T-cell (primary cell): Measurements from ENCODE around the gene DONSON. TPM values are rescaled to one million over a fixed set of nuclear protein-coding genes. Genes with fewer than 3 reads are reported as not detected.

Experiments used
- ATAC-seq, 4 experiments: fragments of 200-7000 bp in 3 of 4; fragments of 150-1000 bp in 1 of 4; cut with Tn5 transposase; replicated peaks in 1 of 4; 1 replicate in 3 of 4; 2 replicates in 1 of 4; pipeline ENCODE4 v1.10.0; 2021; ENCODE audit warnings: moderate library complexity in 3 of 4, mild to moderate bottlenecking in 2 of 4, moderate number of reproducible peaks in 1 of 4
- CTCF ChIA-PET, 2 donors: fragments of 300-600 bp; sonication (Branson Sonifier 250); formaldehyde crosslinking; loops; one replicate each; lab custom pipeline; 2022; ENCODE audit warnings: antibody characterized with exemption in 2 of 2; lab: Charles Lee
- POLR2A ChIA-PET, 2 donors: fragments of 300-600 bp; sonication (Branson Sonifier 250); formaldehyde crosslinking; loops; one replicate each; lab custom pipeline; 2022; ENCODE audit warnings: antibody characterized with exemption in 2 of 2; lab: Charles Lee
- DNase-seq, 35 experiments: peaks; one replicate each; pipeline versions ENCODE4 v3.0.0 to v3.0.0-alpha.2; 2013 to 2023
- H3K27ac ChIP-seq: one replicate; pipeline ENCODE4 v1.5.1; 2013; ENCODE audit warnings: low read length
- H3K27me3 ChIP-seq, 2 experiments: replicated peaks in 1 of 2; 1 replicate in 1 of 2; 2 replicates in 1 of 2; pipeline versions ENCODE4 v1.6.1 to v1.7.0; 2013; ENCODE audit warnings: low read length in 1 of 2, mixed read lengths in 1 of 2; ENCODE audit not compliant: control insufficient read depth in 2 of 2, insufficient read depth in 2 of 2; ENCODE audit errors: extremely low read depth in 1 of 2
- H3K36me3 ChIP-seq, 2 donors: 1 replicate in 1 of 2; 2 replicates in 1 of 2; pipeline versions ENCODE4 v1.6.1 to v1.7.0; 2013; ENCODE audit warnings: low read length in 1 of 2; ENCODE audit not compliant: control insufficient read depth in 2 of 2, insufficient read depth in 1 of 2; ENCODE audit errors: extremely low read depth in 1 of 2
- H3K4me1 ChIP-seq, 2 experiments: 1 replicate in 1 of 2; 2 replicates in 1 of 2; pipeline versions ENCODE4 v1.6.1 to v1.7.0; 2013; ENCODE audit warnings: low read length in 2 of 2, mixed read lengths in 1 of 2; ENCODE audit not compliant: insufficient read depth in 2 of 2, control insufficient read depth in 1 of 2; ENCODE audit errors: extremely low read depth in 1 of 2
- H3K4me3 ChIP-seq, 2 donors: 1 replicate in 1 of 2; 2 replicates in 1 of 2; pipeline versions ENCODE4 v1.5.1 to v1.7.0; 2013; ENCODE audit warnings: mild to moderate bottlenecking in 2 of 2, low read length in 1 of 2, moderate library complexity in 1 of 2; ENCODE audit not compliant: control insufficient read depth in 1 of 2; ENCODE audit errors: extremely low read depth in 1 of 2
- H3K9me3 ChIP-seq: 2 replicates; pipeline ENCODE4 v1.7.0; 2013
- H3K27ac Mint-ChIP-seq, 2 donors: one replicate each; pipeline ENCODE4 v1.8.0; 2020 to 2021; ENCODE audit warnings: mild to moderate bottlenecking in 2 of 2, mixed read lengths in 2 of 2
- H3K27me3 Mint-ChIP-seq, 2 donors: one replicate each; pipeline ENCODE4 v1.8.0; 2021 to 2022; ENCODE audit warnings: mixed read lengths in 2 of 2
- H3K36me3 Mint-ChIP-seq: one replicate; pipeline ENCODE4 v1.8.0; 2021; ENCODE audit warnings: mixed read lengths
- H3K4me1 Mint-ChIP-seq, 3 donors: one replicate each; pipeline ENCODE4 v1.8.0; 2020 to 2022; ENCODE audit warnings: mixed read lengths in 3 of 3, mild to moderate bottlenecking in 1 of 3
- H3K4me3 Mint-ChIP-seq, 3 donors: one replicate each; pipeline ENCODE4 v1.8.0; 2020 to 2022; ENCODE audit warnings: mild to moderate bottlenecking in 3 of 3, mixed read lengths in 3 of 3, moderate library complexity in 3 of 3
- H3K9me3 Mint-ChIP-seq, 3 donors: one replicate each; pipeline ENCODE4 v1.8.0; 2020 to 2022; ENCODE audit warnings: mixed read lengths in 3 of 3
- WGBS: methylation state at CpG from one replicate; pipeline ENCODE4 v1.1.5; 2013; ENCODE audit warnings: missing lambda C conversion rate; ENCODE audit not compliant: insufficient coverage; 5-methylcytosine and 5-hydroxymethylcytosine counted together
- total RNA-seq, 35 experiments: library from RNA in 6 of 35; stranded (reverse) in 6 of 35; fragments of 120-200 nt in 1 of 35; gene quantifications; one replicate each; pipeline versions ENCODE4 v1.2.1 to v1.2.4 and lab custom pipeline; 2013 to 2026

Gene DONSON
- total RNA-seq, 5 donors from 2014 or later (not counting 1 experiment from before 2014, with no cell fraction given), result 8.9 to 14.6 (median 11.0) TPM

GRCh38 chr21:33552999-33553598 is 35.4 kb downstream of the DONSON start:
- 97% methylated on average over 10 of the region's 12 CpGs for WGBS
- Mint-ChIP-seq H3K36me3 (peaks cover 70% of the 10 kb centered on the region), H3K27me3 (no peaks in the 10 kb centered on the region), H3K4me3 (no peak overlapping the region), H3K4me1 (peaks cover 58 to 69% (median 65%) of the 10 kb centered on the region in 3 donors), H3K9me3 (no peaks in the 10 kb centered on the region), H3K27ac (no peak overlapping the region)
- Histone ChIP-seq H3K9me3 (no peaks in the 10 kb centered on the region), H3K27me3 (no peaks in the 10 kb centered on the region), H3K36me3 (peaks cover 22 to 85% of the 10 kb centered on the region in 2 donors), H3K27ac (no peak overlapping the region), H3K4me1 (peaks cover 0 to 20% of the 10 kb centered on the region in 2 experiments), H3K4me3 (no peak overlapping the region)
- ATAC-seq (peak in 1 of 4 experiments; percentile 11), DNase-seq (no peak)
- CTCF ChIA-PET, result no interaction called here
- POLR2A ChIA-PET, result interaction anchor here in 1 of 2 donors (0.6 kb wide), 2 partner anchors 22 to 861 kb away, joined by 3 to 5 read pairs; no protein-coding TSS in a partner anchor

DNA sequence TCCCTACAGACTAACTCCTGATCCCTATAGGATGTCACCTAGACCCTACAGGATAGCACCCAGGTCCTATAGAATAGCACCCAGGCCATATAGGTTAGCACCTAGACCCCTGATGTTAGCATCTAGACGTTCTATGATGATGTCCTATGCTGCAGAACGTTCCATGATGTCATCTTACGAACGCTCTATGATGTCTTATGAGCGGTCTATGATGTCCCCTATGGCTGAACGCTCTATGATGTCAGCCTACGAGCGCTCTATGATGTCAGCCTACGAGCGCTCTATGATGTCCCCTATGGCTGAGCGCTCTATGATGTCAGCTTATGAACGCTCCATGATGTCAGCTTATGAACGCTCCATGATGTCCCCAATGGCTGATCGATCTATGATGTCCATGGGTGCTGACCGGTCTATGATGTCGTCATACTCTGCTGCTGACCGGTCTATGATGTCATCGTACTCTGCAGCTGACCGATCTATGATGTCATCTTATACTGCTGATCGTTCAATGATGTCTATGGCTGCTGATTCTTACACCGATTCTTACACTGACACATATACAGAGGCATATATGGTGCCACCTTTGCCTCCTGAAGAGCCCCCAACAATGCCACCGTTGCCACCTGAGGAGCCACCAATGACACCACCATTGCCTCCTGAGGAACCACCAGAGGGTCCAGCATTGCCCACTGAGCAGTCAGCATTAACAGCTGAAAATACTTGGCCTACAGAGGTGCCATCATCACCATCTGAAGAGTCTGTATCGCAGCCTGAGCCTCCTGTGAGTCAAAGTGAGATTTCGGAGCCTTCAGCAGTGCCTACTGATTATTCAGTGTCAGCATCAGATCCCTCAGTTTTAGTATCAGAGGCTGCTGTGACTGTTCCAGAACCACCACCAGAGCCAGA is 36.1 kb downstream of the DONSON start:
- Mint-ChIP-seq H3K4me1 (peaks cover 54 to 66% (median 64%) of the 10 kb centered on the region in 3 donors), H3K27ac (no peak overlapping the region), H3K36me3 (peaks cover 62% of the 10 kb centered on the region), H3K27me3 (no peaks in the 10 kb centered on the region), H3K9me3 (no peaks in the 10 kb centered on the region), H3K4me3 (no peak overlapping the region)
- Histone ChIP-seq H3K4me3 (no peak overlapping the region), H3K27me3 (no peaks in the 10 kb centered on the region), H3K4me1 (peaks cover 0 to 20% of the 10 kb centered on the region in 2 experiments), H3K36me3 (peaks cover 22 to 83% of the 10 kb centered on the region in 2 donors), H3K27ac (no peak overlapping the region), H3K9me3 (no peaks in the 10 kb centered on the region)
- ChIA-PET POLR2A (interaction anchor here (0.6 to 1.4 kb wide), 3 partner anchors 9 to 15 kb away, joined by 3 to 5 read pairs (median 5); no protein-coding TSS in a partner anchor), CTCF (interaction anchor here (0.7 to 0.9 kb wide), 2 partner anchors 30 to 53 kb away, joined by 3 read pairs; no protein-coding TSS in a partner anchor)
- 96% methylated on average over 24 of the region's 24 CpGs for WGBS
- ATAC-seq, result peak in 1 of 4 experiments; percentile 18
- DNase-seq, result no peak

DNA sequence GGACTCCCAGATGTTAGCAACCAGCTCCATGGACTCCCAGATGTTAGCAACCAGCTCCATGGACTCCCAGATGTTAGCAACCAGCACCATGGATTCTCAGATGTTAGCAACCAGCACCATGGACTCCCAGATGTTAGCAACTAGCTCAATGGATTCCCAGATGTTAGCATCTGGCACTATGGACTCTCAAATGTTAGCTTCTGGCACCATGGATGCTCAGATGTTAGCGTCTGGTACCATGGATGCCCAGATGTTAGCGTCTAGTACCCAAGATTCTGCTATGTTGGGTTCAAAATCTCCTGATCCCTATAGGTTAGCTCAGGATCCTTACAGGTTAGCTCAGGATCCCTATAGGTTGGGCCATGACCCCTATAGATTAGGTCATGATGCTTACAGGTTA is 36.8 kb downstream of the DONSON start:
- WGBS, result 100% methylated on average over 2 of the region's 2 CpGs
- ATAC-seq (no peak), DNase-seq (no peak)
- peaks cover 0 to 24% of the 10 kb centered on the region in 2 experiments for H3K4me1 ChIP-seq
- H3K4me3 ChIP-seq, result no peak overlapping the region
- peaks cover 22 to 81% of the 10 kb centered on the region in 2 donors for H3K36me3 ChIP-seq
- no peaks in the 10 kb centered on the region for H3K27me3 ChIP-seq
- no peak overlapping the region for H3K27ac ChIP-seq
- CTCF ChIA-PET, result interaction anchor here (0.6 to 0.9 kb wide), 3 partner anchors 12 to 54 kb away, joined by 3 read pairs; no protein-coding TSS in a partner anchor
- peaks cover 47 to 64% (median 61%) of the 10 kb centered on the region in 3 donors for H3K4me1 Mint-ChIP-seq
- H3K9me3 Mint-ChIP-seq, result no peaks in the 10 kb centered on the region
- POLR2A ChIA-PET, result interaction anchor here (0.6 to 1.4 kb wide), 7 partner anchors 8 to 42 kb away, joined by 3 to 12 read pairs (median 5); partner anchors contain the start of gene SON (in 2 of the 2)
- no peaks in the 10 kb centered on the region for H3K9me3 ChIP-seq
- no peaks in the 10 kb centered on the region for H3K27me3 Mint-ChIP-seq
- H3K4me3 Mint-ChIP-seq, result no peak overlapping the region
- no peak overlapping the region for H3K27ac Mint-ChIP-seq
- peaks cover 56% of the 10 kb centered on the region for H3K36me3 Mint-ChIP-seq

GRCh38 chr21:33550772-33551660 is 37.5 kb downstream of the DONSON start:
- Mint-ChIP-seq H3K9me3 (no peaks in the 10 kb centered on the region), H3K27ac (no peak overlapping the region)

DNA sequence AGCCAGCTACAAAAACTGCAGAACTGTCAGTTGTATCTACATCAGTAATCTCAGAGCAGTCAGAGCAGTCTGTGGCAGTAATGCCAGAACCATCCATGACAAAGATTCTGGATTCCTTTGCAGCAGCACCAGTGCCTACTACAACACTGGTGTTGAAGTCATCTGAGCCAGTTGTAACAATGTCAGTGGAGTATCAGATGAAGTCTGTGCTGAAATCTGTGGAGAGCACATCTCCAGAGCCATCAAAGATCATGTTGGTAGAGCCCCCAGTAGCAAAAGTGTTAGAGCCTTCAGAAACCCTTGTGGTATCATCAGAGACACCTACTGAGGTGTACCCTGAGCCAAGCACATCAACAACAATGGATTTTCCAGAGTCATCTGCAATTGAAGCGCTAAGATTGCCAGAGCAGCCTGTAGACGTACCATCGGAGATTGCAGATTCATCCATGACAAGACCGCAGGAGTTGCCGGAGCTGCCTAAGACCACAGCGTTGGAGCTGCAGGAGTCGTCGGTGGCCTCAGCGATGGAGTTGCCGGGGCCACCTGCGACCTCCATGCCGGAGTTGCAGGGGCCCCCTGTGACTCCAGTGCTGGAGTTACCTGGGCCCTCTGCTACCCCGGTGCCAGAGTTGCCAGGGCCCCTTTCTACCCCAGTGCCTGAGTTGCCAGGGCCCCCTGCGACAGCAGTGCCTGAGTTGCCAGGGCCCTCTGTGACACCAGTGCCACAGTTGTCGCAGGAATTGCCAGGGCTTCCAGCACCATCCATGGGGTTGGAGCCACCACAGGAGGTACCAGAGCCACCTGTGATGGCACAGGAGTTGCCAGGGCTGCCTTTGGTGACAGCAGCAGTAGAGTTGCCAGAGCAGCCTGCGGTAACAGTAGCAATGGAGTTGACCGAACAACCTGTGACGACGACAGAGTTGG is 38.4 kb downstream of the DONSON start:
- H3K9me3 Mint-ChIP-seq, result no peaks in the 10 kb centered on the region
- H3K4me3 Mint-ChIP-seq, result no peak overlapping the region
- H3K36me3 Mint-ChIP-seq, result peaks cover 45% of the 10 kb centered on the region
- H3K36me3 ChIP-seq, result peaks cover 22 to 74% of the 10 kb centered on the region in 2 donors
- no peak overlapping the region for H3K4me3 ChIP-seq
- H3K4me1 Mint-ChIP-seq, result peaks cover 42 to 61% (median 57%) of the 10 kb centered on the region in 3 donors
- ATAC-seq (peak in 1 of 4 experiments; percentile 6), DNase-seq (no peak)
- ChIA-PET POLR2A (interaction anchor here in 1 of 2 donors (1.1 to 1.5 kb wide), 2 partner anchors 7 to 8 kb away, joined by 3 to 4 read pairs; partner anchors contain the start of gene SON), CTCF (no interaction called here)
- no peaks in the 10 kb centered on the region for H3K27me3 Mint-ChIP-seq
- H3K4me1 ChIP-seq, result peaks cover 11 to 30% of the 10 kb centered on the region in 2 experiments
- no peaks in the 10 kb centered on the region for H3K9me3 ChIP-seq
- H3K27ac ChIP-seq, result no peak overlapping the region
- no peak overlapping the region for H3K27ac Mint-ChIP-seq
- 96% methylated on average over 19 of the region's 19 CpGs for WGBS
- no peaks in the 10 kb centered on the region for H3K27me3 ChIP-seq

More at GRCh38 chr21:33550772-33551660, 37.5 kb downstream of the DONSON start:
- Mint-ChIP-seq H3K27me3 (no peaks in the 10 kb centered on the region), H3K36me3 (peaks cover 52% of the 10 kb centered on the region), H3K4me1 (peaks cover 44 to 62% (median 57%) of the 10 kb centered on the region in 3 donors), H3K4me3 (no peak overlapping the region)
- no peaks in the 10 kb centered on the region for H3K9me3 ChIP-seq
- H3K36me3 ChIP-seq, result peaks cover 22 to 77% of the 10 kb centered on the region in 2 donors
- no peaks in the 10 kb centered on the region for H3K27me3 ChIP-seq
- WGBS, result 99% methylated on average over 19 of the region's 23 CpGs
- ATAC-seq (peak in 3 of 4 experiments; percentile 6 to 18 (median 15)), DNase-seq (no peak)
- CTCF ChIA-PET, result interaction anchor here (0.5 to 0.9 kb wide), 4 partner anchors 12 to 73 kb away, joined by 3 read pairs; no protein-coding TSS in a partner anchor
- POLR2A ChIA-PET, result interaction anchor here (0.6 to 1.4 kb wide), 7 partner anchors 8 to 309 kb away, joined by 3 to 12 read pairs (median 4); partner anchors contain the start of gene SON (in 2 of the 2)
- H3K4me1 ChIP-seq, result peaks cover 2 to 30% of the 10 kb centered on the region in 2 experiments
- H3K27ac ChIP-seq, result no peak overlapping the region
- no peak overlapping the region for H3K4me3 ChIP-seq
